K562 (cell line): ENCODE measurements around the gene APOM. TPM values are rescaled to one million over a fixed set of nuclear protein-coding genes. Genes with fewer than 3 reads are reported as not detected.

Experiments used
- BDP1 ChIP-seq: IDR thresholded peaks from 3 replicates; pipeline ENCODE4 v1.6.1; 2011; ENCODE audit not compliant: insufficient read length, insufficient read depth
- CBFB ChIP-seq: sonication (generic); formaldehyde crosslinking; IDR thresholded peaks from 2 replicates; pipeline ENCODE4 v1.4.0; 2020; ENCODE audit warnings: mild to moderate bottlenecking, missing genetic modification reagents
- CTBP1 ChIP-seq: fragments of 450-650 bp; IDR thresholded peaks from 2 replicates; pipeline ENCODE4 v1.6.1; 2016; ENCODE audit warnings: borderline replicate concordance
- EGR1 ChIP-seq: fragments of 450-650 bp; conservative IDR thresholded peaks from 2 replicates; pipeline ENCODE4 v1.6.1; 2017; ENCODE audit warnings: mild to moderate bottlenecking
- ESRRA ChIP-seq: fragments of 450-650 bp; IDR thresholded peaks from 2 replicates; pipeline ENCODE4 v1.6.1; 2014; ENCODE audit warnings: low read depth, mild to moderate bottlenecking, moderate library complexity, borderline replicate concordance
- HDAC1 ChIP-seq, 2 experiments: fragments of 450-650 bp; IDR thresholded peaks; 2 replicates each; pipeline ENCODE4 v1.6.1; 2016 to 2017; ENCODE audit warnings: inconsistent platforms in 1 of 2, mild to moderate bottlenecking in 1 of 2, moderate library complexity in 1 of 2
- ILK ChIP-seq: fragments of 450-650 bp; IDR thresholded peaks from 2 replicates; pipeline ENCODE4 v1.6.1; 2016; ENCODE audit warnings: missing genetic modification characterization, low read depth, mild to moderate bottlenecking, missing compliant biosample characterization, moderate library complexity, borderline replicate concordance
- NR2C1 ChIP-seq, 2 experiments: fragments of 450-650 bp; IDR thresholded peaks; 2 replicates each; pipeline ENCODE4 v1.6.1; 2017; ENCODE audit warnings: mild to moderate bottlenecking in 2 of 2, antibody characterized with exemption in 1 of 2, inconsistent platforms in 1 of 2, missing compliant biosample characterization in 1 of 2, missing genetic modification characterization in 1 of 2
- NUFIP1 ChIP-seq: fragments of 450-650 bp; IDR thresholded peaks from 2 replicates; pipeline ENCODE4 v1.6.1; 2018; ENCODE audit not compliant: partially characterized antibody
- SMC3 ChIP-seq: conservative IDR thresholded peaks from 2 replicates; pipeline ENCODE4 v1.6.1; 2011; ENCODE audit warnings: low read depth, low read length, improper control_type of control experiment; ENCODE audit not compliant: insufficient read depth
- ZFPM2 ChIP-seq: fragments of 250-450 bp; sonication (Bioruptor Pico); IDR thresholded peaks from 2 replicates; pipeline ENCODE4 v1.5.1; 2022; ENCODE audit warnings: mild to moderate bottlenecking
- ZKSCAN1 ChIP-seq: fragments of 150-350 bp; IDR thresholded peaks from 2 replicates; pipeline ENCODE4 v1.6.1; 2016; ENCODE audit warnings: low read depth, low read length
- polyA plus RNA-seq, 8 experiments: library from polyadenylated mRNA; depleted of rRNA in 4 of 8; stranded (reverse) in 5 of 8; unstranded in 3 of 8; fragments of >200 nt; fragmentation: Nextera tagmentation in 2 of 8; fragmentation: Illumina TruSeq in 1 of 8; extraction: Ambion mirVana in 2 of 8; extraction: Trizol in 1 of 8; gene quantifications; 2 replicates each; pipeline versions ENCODE4 v1.2.1 to v1.2.3, GENCODE V29; 2011 to 2014; ENCODE audit warnings: inconsistent platforms in 1 of 8, missing spikeins in 1 of 8
- total RNA-seq, 7 experiments: library from RNA; depleted of rRNA in 6 of 7; stranded (reverse); fragments of >200 nt in 6 of 7; fragmentation: Illumina TruSeq in 2 of 7; extraction: Trizol in 2 of 7; gene quantifications; 2 replicates each; pipeline versions ENCODE4 v1.2.1 to v1.2.3, GENCODE V29; 2011 to 2021; ENCODE audit warnings: low replicate concordance in 1 of 7
- TF ChIP-seq, protein P1 (sequence below), 3 experiments: fragments of 200-800 bp in 1 of 3; sonication (Bioruptor generic) in 1 of 3; sonication (generic) in 1 of 3; formaldehyde crosslinking in 1 of 3; IDR thresholded peaks; 2 replicates each; pipeline versions ENCODE4 v1.6.1 to v1.8.0; 2016 to 2022; ENCODE audit warnings: mild to moderate bottlenecking in 2 of 3, missing compliant biosample characterization in 2 of 3, missing genetic modification characterization in 2 of 3, missing genetic modification reagents in 1 of 3
- TF ChIP-seq, protein P2 (sequence below): fragments of 200-800 bp; sonication (Bioruptor generic); IDR thresholded peaks from 2 replicates; pipeline ENCODE4 v1.6.1; 2016; ENCODE audit warnings: missing genetic modification characterization, missing compliant biosample characterization
- TF ChIP-seq, protein P3 (sequence below), 2 experiments: IDR thresholded peaks; 2 replicates each; pipeline ENCODE4 v1.6.1; 2012; ENCODE audit warnings: improper control_type of control experiment in 2 of 2, low read depth in 2 of 2, low read length in 2 of 2, borderline replicate concordance in 1 of 2
- TF ChIP-seq, protein P4 (sequence below): fragments of 450-650 bp; IDR thresholded peaks from 2 replicates; pipeline ENCODE4 v1.6.1; 2017; ENCODE audit warnings: antibody characterized with exemption

Gene APOM
- total and polyA plus RNA-seq, 9 of the 15 experiments (the other 6 are each of a cell fraction or from before 2014, with no cell fraction given), result 5.7 to 24.3 (median 10.4) TPM

DNA sequence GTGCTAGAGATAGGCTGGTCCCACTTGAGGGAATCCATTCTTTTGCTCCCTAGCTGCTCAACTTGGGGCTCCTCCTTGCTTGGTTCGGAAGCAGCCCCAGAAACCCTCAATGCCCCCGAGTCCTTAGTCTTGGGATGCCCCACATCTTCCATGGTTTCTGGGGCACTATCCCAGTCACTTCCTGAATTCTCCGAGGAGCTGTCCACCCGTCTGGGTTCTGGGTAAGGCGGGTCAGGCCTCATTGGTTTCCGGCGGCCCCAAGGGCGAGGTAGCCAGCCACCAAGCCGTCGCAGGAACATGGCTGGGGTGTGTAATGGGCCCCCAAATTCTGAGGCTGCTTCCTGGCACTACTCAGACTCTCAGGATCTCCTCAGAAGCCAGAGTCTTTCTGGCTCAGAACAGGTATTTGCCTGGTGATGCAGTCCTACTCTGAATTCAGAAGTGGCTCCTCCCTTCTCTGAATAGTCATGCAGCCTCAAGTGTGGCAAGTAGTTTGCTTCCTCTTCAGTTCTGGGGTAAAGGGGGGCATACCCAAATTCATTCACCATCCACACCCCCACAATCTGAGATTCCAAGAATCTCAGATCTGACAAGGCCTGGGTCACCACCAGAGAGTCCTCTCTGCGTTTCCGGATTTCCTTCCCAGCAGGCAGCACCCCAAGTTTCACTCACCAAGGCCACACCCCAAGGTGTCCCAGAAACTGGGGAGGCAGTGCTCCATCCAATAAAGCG lies 4.1 kb downstream of the APOM start (continued):
- TF ChIP-seq, protein P1, sequence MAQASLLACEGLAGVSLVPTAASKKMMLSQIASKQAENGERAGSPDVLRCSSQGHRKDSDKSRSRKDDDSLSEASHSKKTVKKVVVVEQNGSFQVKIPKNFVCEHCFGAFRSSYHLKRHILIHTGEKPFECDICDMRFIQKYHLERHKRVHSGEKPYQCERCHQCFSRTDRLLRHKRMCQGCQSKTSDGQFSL (CRISPR knock-in tag; IDR thresholded peaks at IDR 0.05), result no peak; the same call in none of the 2 replicates
- TF ChIP-seq, protein P1 (tag; IDR thresholded peaks at IDR 0.05), result no peak; a peak in 1 of 4 replicates
- TF ChIP-seq CBFB (CRISPR knock-in tag) (no peak), EGR1 (no peak), NR2C1 (IDR thresholded peaks at IDR 0.05) (no peak), NR2C1 (tag; IDR thresholded peaks at IDR 0.05) (no peak), SMC3 (no peak), HDAC1 (IDR thresholded peaks at IDR 0.05) (peak in 1 of 2 experiments; percentile 79; a peak in 2 of 4 replicates), ZKSCAN1 (no peak), ILK (tag) (no peak), NUFIP1 (no peak), CTBP1 (no peak), ESRRA (no peak), ZFPM2 (CRISPR knock-in tag) (no peak), BDP1 (no peak)
- TF ChIP-seq, protein P2, sequence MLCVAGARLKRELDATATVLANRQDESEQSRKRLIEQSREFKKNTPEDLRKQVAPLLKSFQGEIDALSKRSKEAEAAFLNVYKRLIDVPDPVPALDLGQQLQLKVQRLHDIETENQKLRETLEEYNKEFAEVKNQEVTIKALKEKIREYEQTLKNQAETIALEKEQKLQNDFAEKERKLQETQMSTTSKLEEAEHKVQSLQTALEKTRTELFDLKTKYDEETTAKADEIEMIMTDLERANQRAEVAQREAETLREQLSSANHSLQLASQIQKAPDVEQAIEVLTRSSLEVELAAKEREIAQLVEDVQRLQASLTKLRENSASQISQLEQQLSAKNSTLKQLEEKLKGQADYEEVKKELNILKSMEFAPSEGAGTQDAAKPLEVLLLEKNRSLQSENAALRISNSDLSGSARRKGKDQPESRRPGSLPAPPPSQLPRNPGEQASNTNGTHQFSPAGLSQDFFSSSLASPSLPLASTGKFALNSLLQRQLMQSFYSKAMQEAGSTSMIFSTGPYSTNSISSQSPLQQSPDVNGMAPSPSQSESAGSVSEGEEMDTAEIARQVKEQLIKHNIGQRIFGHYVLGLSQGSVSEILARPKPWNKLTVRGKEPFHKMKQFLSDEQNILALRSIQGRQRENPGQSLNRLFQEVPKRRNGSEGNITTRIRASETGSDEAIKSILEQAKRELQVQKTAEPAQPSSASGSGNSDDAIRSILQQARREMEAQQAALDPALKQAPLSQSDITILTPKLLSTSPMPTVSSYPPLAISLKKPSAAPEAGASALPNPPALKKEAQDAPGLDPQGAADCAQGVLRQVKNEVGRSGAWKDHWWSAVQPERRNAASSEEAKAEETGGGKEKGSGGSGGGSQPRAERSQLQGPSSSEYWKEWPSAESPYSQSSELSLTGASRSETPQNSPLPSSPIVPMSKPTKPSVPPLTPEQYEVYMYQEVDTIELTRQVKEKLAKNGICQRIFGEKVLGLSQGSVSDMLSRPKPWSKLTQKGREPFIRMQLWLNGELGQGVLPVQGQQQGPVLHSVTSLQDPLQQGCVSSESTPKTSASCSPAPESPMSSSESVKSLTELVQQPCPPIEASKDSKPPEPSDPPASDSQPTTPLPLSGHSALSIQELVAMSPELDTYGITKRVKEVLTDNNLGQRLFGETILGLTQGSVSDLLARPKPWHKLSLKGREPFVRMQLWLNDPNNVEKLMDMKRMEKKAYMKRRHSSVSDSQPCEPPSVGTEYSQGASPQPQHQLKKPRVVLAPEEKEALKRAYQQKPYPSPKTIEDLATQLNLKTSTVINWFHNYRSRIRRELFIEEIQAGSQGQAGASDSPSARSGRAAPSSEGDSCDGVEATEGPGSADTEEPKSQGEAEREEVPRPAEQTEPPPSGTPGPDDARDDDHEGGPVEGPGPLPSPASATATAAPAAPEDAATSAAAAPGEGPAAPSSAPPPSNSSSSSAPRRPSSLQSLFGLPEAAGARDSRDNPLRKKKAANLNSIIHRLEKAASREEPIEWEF (CRISPR knock-in tag), result no peak
- TF ChIP-seq, protein P3, sequence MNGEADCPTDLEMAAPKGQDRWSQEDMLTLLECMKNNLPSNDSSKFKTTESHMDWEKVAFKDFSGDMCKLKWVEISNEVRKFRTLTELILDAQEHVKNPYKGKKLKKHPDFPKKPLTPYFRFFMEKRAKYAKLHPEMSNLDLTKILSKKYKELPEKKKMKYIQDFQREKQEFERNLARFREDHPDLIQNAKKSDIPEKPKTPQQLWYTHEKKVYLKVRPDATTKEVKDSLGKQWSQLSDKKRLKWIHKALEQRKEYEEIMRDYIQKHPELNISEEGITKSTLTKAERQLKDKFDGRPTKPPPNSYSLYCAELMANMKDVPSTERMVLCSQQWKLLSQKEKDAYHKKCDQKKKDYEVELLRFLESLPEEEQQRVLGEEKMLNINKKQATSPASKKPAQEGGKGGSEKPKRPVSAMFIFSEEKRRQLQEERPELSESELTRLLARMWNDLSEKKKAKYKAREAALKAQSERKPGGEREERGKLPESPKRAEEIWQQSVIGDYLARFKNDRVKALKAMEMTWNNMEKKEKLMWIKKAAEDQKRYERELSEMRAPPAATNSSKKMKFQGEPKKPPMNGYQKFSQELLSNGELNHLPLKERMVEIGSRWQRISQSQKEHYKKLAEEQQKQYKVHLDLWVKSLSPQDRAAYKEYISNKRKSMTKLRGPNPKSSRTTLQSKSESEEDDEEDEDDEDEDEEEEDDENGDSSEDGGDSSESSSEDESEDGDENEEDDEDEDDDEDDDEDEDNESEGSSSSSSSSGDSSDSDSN (IDR thresholded peaks at IDR 0.05; ENCODE audit: borderline replicate concordance in 1 of 2, low read depth in 2 of 2, low read length in 2 of 2), result peak; percentile 33 to 72; a peak in 1 of 4 replicates
- TF ChIP-seq, protein P4, sequence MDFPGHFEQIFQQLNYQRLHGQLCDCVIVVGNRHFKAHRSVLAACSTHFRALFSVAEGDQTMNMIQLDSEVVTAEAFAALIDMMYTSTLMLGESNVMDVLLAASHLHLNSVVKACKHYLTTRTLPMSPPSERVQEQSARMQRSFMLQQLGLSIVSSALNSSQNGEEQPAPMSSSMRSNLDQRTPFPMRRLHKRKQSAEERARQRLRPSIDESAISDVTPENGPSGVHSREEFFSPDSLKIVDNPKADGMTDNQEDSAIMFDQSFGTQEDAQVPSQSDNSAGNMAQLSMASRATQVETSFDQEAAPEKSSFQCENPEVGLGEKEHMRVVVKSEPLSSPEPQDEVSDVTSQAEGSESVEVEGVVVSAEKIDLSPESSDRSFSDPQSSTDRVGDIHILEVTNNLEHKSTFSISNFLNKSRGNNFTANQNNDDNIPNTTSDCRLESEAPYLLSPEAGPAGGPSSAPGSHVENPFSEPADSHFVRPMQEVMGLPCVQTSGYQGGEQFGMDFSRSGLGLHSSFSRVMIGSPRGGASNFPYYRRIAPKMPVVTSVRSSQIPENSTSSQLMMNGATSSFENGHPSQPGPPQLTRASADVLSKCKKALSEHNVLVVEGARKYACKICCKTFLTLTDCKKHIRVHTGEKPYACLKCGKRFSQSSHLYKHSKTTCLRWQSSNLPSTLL, result no peak
